Keratinocyte (primary cell): ENCODE measurements around the gene CES2. TPM values are rescaled to one million over a fixed set of nuclear protein-coding genes. Genes with fewer than 3 reads are reported as not detected.

Source experiments
- DNase-seq: peaks from one replicate; pipeline ENCODE4 v3.0.0-alpha.2; 2011; ENCODE audit warnings: low read depth, missing footprints, low spot score
- FAIRE-seq: peaks from 2 replicates; lab custom pipeline; 2011; peaks lifted over from hg19 to GRCh38; lab: Jason Lieb, UNC
- H2AFZ ChIP-seq: 2 replicates; pipeline ENCODE4 v1.6.0; 2012; ENCODE audit warnings: low read length, control low read depth, inconsistent platforms; ENCODE audit not compliant: control insufficient read depth
- H3K27ac ChIP-seq: 2 replicates; pipeline ENCODE4 v1.5.1; 2011; ENCODE audit warnings: low read length; ENCODE audit not compliant: control insufficient read depth, insufficient read depth
- H3K27me3 ChIP-seq: 3 replicates; pipeline ENCODE4 v1.6.0; 2011; ENCODE audit warnings: low read length; ENCODE audit not compliant: control insufficient read depth, insufficient read depth; ENCODE audit errors: extremely low read depth
- H3K36me3 ChIP-seq, 2 experiments: 2 replicates in 1 of 2; 3 replicates in 1 of 2; pipeline ENCODE4 v1.5.1; 2011; ENCODE audit warnings: low read length in 2 of 2, mild to moderate bottlenecking in 1 of 2; ENCODE audit not compliant: control insufficient read depth in 2 of 2, insufficient read depth in 2 of 2; ENCODE audit errors: extremely low read depth in 1 of 2
- H3K4me1 ChIP-seq: 3 replicates; pipeline ENCODE4 v1.5.1; 2011; ENCODE audit warnings: low read length; ENCODE audit not compliant: control insufficient read depth, insufficient read depth; ENCODE audit errors: extremely low read depth
- H3K4me2 ChIP-seq: 3 replicates; pipeline ENCODE4 v1.6.0; 2011; ENCODE audit warnings: low read depth, low read length; ENCODE audit not compliant: control insufficient read depth, insufficient read depth; ENCODE audit errors: extremely low read depth
- H3K4me3 ChIP-seq, 3 experiments: fragments of 200-600 bp in 1 of 3; sonication (generic) in 1 of 3; 2 replicates in 2 of 3; 3 replicates in 1 of 3; pipeline ENCODE4 v1.5.1; 2011 to 2016; ENCODE audit warnings: low read length in 3 of 3, mild to moderate bottlenecking in 3 of 3, control low read depth in 2 of 3, inconsistent platforms in 1 of 3, low read depth in 1 of 3, mixed read lengths in 1 of 3, mixed run types in 1 of 3, moderate library complexity in 1 of 3; ENCODE audit not compliant: control insufficient read depth in 2 of 3, insufficient read depth in 2 of 3; ENCODE audit errors: extremely low read depth in 1 of 3
- H3K79me2 ChIP-seq: 2 replicates; pipeline ENCODE4 v1.6.0; 2012; ENCODE audit warnings: low read length; ENCODE audit not compliant: control insufficient read depth, insufficient read depth
- H3K9ac ChIP-seq: 3 replicates; pipeline ENCODE4 v1.6.0; 2011; ENCODE audit warnings: low read length; ENCODE audit not compliant: control insufficient read depth, insufficient read depth; ENCODE audit errors: extremely low read depth
- H3K9me1 ChIP-seq: 3 replicates; pipeline ENCODE4 v1.6.0; 2011; ENCODE audit warnings: low read length; ENCODE audit not compliant: control insufficient read depth, insufficient read depth; ENCODE audit errors: extremely low read depth
- H3K9me3 ChIP-seq: 2 replicates; pipeline ENCODE4 v1.5.1; 2012; ENCODE audit warnings: low read depth, low read length; ENCODE audit not compliant: control insufficient read depth
- H4K20me1 ChIP-seq: 3 replicates; pipeline ENCODE4 v1.6.0; 2011; ENCODE audit warnings: low read length; ENCODE audit not compliant: control insufficient read depth, insufficient read depth; ENCODE audit errors: extremely low read depth
- EZH2 ChIP-seq: IDR thresholded peaks from one replicate; pipeline ENCODE4 v1.6.1; 2012; ENCODE audit warnings: inconsistent platforms, mild to moderate bottlenecking, low read length, moderate library complexity
- dilution Hi-C: fragments of 300-500 bp; cut with MboI; formaldehyde crosslinking; loops from one replicate; pipeline ENCODE4 v1.7.0; 2020; ENCODE audit warnings: low sequenced_read_pairs; ENCODE audit not compliant: extremely low pct_ligation_motif_present
- polyA plus RNA-seq, 5 experiments: library from polyadenylated mRNA; depleted of rRNA in 3 of 5; stranded (reverse) in 3 of 5; stranded (forward) in 1 of 5; unstranded in 1 of 5; fragments of >200 nt; gene quantifications; 1 replicate in 1 of 5; 2 replicates in 3 of 5; 3 replicates in 1 of 5; pipeline versions ENCODE4 v1.2.1 to v1.2.3, GENCODE V29; 2011 to 2012; ENCODE audit warnings: missing spikeins in 2 of 5, low read depth in 1 of 5, low replicate concordance in 1 of 5
- TF ChIP-seq, protein P1 (sequence below), 3 experiments: IDR thresholded peaks in 1 of 3; conservative IDR thresholded peaks in 1 of 3; optimal IDR thresholded peaks in 1 of 3; 2 replicates in 2 of 3; 3 replicates in 1 of 3; pipeline versions ENCODE3 to v1.5.1; 2011; ENCODE audit warnings: low read length in 3 of 3, mild to moderate bottlenecking in 3 of 3, moderate library complexity in 2 of 3, control low read depth in 1 of 3, inconsistent platforms in 1 of 3; ENCODE audit not compliant: insufficient read depth in 2 of 3; ENCODE audit errors: extremely low read depth in 1 of 3

CES2 gene
- polyA plus RNA-seq, 1 donor (not counting 4 experiments of a cell fraction or from before 2014, with no cell fraction given) = 41.6 TPM

DNA sequence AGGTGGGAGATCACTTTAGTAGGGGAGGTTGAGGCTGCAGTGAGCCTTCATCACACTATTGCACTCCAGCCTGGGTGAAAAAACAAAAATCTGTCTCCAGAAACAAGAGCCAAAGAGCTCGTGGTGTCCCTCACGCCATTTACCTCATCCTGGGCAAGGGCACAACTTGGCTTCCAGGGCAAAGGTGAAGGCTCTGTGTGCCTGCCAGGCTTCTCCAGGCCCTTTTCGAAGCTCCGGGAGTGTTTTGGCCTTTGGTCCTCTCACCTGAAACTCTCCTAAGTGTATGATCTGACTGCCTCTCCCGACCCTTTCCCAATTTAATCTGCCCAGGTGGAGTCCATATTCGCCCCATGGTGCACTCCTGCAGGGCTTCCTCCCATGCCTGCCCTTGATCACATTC, 14.2 kb downstream of the CES2 start:
- no peak for FAIRE-seq

DNA sequence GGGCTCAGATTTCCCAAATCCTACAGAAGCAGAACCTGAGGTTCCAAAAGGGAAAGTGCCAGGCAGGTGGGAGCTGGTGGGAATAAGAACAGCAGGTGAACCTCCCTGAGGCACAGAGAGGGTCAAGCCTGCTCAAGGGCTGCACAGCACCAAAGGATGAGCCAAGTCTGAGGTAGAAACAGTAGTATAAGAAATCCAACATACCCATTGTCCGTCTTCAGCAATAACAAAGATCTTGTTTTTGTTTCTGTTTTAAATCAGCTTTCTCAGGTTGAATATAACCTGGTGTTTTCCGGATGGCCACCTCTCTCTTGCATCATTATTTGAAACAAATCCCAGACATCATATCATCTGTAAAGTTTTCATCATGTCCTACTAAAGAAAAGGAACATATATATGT, 15.1 kb downstream of the CES2 start:
- Histone ChIP-seq H4K20me1 (no peaks in the 10 kb centered on the region), H3K27ac (no peak overlapping the region), H3K27me3 (no peaks in the 10 kb centered on the region), H3K79me2 (no peaks in the 10 kb centered on the region), H3K9ac (no peak overlapping the region), H3K4me1 (peaks cover 22% of the 10 kb centered on the region), H3K4me3 (no peak overlapping the region), H3K9me1 (no peaks in the 10 kb centered on the region), H2AFZ (no peak overlapping the region), H3K4me2 (no peak overlapping the region), H3K9me3 (no peaks in the 10 kb centered on the region), H3K36me3 (no peaks in the 10 kb centered on the region)
- FAIRE-seq = no peak
- no peak for TF ChIP-seq EZH2
- TF ChIP-seq, protein P1, sequence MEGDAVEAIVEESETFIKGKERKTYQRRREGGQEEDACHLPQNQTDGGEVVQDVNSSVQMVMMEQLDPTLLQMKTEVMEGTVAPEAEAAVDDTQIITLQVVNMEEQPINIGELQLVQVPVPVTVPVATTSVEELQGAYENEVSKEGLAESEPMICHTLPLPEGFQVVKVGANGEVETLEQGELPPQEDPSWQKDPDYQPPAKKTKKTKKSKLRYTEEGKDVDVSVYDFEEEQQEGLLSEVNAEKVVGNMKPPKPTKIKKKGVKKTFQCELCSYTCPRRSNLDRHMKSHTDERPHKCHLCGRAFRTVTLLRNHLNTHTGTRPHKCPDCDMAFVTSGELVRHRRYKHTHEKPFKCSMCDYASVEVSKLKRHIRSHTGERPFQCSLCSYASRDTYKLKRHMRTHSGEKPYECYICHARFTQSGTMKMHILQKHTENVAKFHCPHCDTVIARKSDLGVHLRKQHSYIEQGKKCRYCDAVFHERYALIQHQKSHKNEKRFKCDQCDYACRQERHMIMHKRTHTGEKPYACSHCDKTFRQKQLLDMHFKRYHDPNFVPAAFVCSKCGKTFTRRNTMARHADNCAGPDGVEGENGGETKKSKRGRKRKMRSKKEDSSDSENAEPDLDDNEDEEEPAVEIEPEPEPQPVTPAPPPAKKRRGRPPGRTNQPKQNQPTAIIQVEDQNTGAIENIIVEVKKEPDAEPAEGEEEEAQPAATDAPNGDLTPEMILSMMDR (optimal IDR thresholded peaks at IDR 0.05 in 1 of 3, IDR thresholded peaks at IDR 0.05 in 1 of 3, conservative IDR thresholded peaks at IDR 0.05 in 1 of 3; ENCODE audit: extremely low read depth in 1 of 3, insufficient read depth in 2 of 3, low read length in 3 of 3) = no peak
- dilution Hi-C loops = no loop called here
- DNase-seq = no peak

More for the DNA sequence above, 14.2 kb downstream of the CES2 start:
- Histone ChIP-seq H3K27ac (no peak overlapping the region), H3K9me1 (no peaks in the 10 kb centered on the region), H3K36me3 (no peaks in the 10 kb centered on the region), H4K20me1 (no peaks in the 10 kb centered on the region), H3K4me1 (peaks cover 22% of the 10 kb centered on the region), H3K79me2 (no peaks in the 10 kb centered on the region), H3K4me2 (peak overlapping the region; percentile 95), H3K9me3 (no peaks in the 10 kb centered on the region), H3K4me3 (no peak overlapping the region), H3K27me3 (no peaks in the 10 kb centered on the region), H2AFZ (no peak overlapping the region), H3K9ac (no peak overlapping the region)
- dilution Hi-C loops = no loop called here
- TF ChIP-seq, protein P1 (optimal IDR thresholded peaks at IDR 0.05 in 1 of 3, IDR thresholded peaks at IDR 0.05 in 1 of 3, conservative IDR thresholded peaks at IDR 0.05 in 1 of 3; ENCODE audit: extremely low read depth in 1 of 3, insufficient read depth in 2 of 3, low read length in 3 of 3) = no peak
- TF ChIP-seq EZH2 = no peak
- no peak for DNase-seq
